Measurements from ENCODE around the gene NDUFA3. TPM values are rescaled to one million over a fixed set of nuclear protein-coding genes. Genes with fewer than 3 reads are reported as not detected.
"Not testable (repeated sequence)": the region's sequence is repeated elsewhere in the genome, so short reads cannot be mapped to it uniquely, and the experiment has no call there.

Gene NDUFA3
- polyA plus RNA-seq, 1 donor from 2014 or later = 21.4 TPM

GRCh38 chr19:54094426-54095000, 8.1 kb upstream of the NDUFA3 start:
- TF ChIP-seq REST (IDR thresholded peaks at IDR 0.05; ENCODE audit: borderline replicate concordance) (no peak), POLR2AphosphoS5 (IDR thresholded peaks at IDR 0.05) (no peak), EZH2 (IDR thresholded peaks at IDR 0.05; ENCODE audit: borderline replicate concordance, insufficient read depth, low read length, poor library complexity, severe bottlenecking) (no peak), RAD21 (conservative IDR thresholded peaks at IDR 0.05) (no peak), TAF1 (IDR thresholded peaks at IDR 0.05; ENCODE audit: low read depth) (no peak), MXI1 (conservative IDR thresholded peaks at IDR 0.05; ENCODE audit: poor library complexity, severe bottlenecking) (no peak), EP300 (conservative IDR thresholded peaks at IDR 0.05; ENCODE audit: poor library complexity, severe bottlenecking) (no peak), CTCF (IDR thresholded peaks at IDR 0.05; ENCODE audit: poor library complexity, severe bottlenecking) (no peak), SMC3 (conservative IDR thresholded peaks at IDR 0.05; ENCODE audit: poor library complexity) (no peak)
- no peaks in the 10 kb centered on the region for H4K20me1 ChIP-seq (ENCODE audit: insufficient read depth)
- no peak overlapping the region for H2AFZ ChIP-seq (ENCODE audit: low read depth, low read length)
- no peak overlapping the region for H3K4me3 ChIP-seq (ENCODE audit: low read length)
- H3K9ac ChIP-seq (ENCODE audit: low read length) = no peak overlapping the region
- H3K27ac ChIP-seq (ENCODE audit: low read length) = no peak overlapping the region
- H3K27me3 ChIP-seq (ENCODE audit: insufficient read depth, low read depth, low read length) = peaks cover 29% of the 10 kb centered on the region
- no peak overlapping the region for H3K4me2 ChIP-seq (ENCODE audit: low read length)
- H3K79me2 ChIP-seq (replicated peaks; ENCODE audit: insufficient read depth, low read length) = no peaks in the 10 kb centered on the region
- H3K9me3 ChIP-seq (ENCODE audit: low read length) = no peaks in the 10 kb centered on the region
- H3K36me3 ChIP-seq (ENCODE audit: insufficient read depth, low read length) = no peaks in the 10 kb centered on the region
- H3K9me2 ChIP-seq (ENCODE audit: insufficient read depth, low read length) = no peaks in the 10 kb centered on the region
- no peaks in the 10 kb centered on the region for H3F3A ChIP-seq (ENCODE audit: insufficient read depth, low read length, poor library complexity, severe bottlenecking)

- H3K9me2 ChIP-seq (ENCODE audit: insufficient read depth, low read length) = no peaks in the 10 kb centered on the region
- H3K4me2 ChIP-seq (ENCODE audit: low read length) = no peak overlapping the region
- H3K9ac ChIP-seq (ENCODE audit: low read length) = peak overlapping the region; percentile 30
- no peaks in the 10 kb centered on the region for H3K79me2 ChIP-seq (replicated peaks; ENCODE audit: insufficient read depth, low read length)
- no peaks in the 10 kb centered on the region for H4K20me1 ChIP-seq (ENCODE audit: insufficient read depth)
- H2AFZ ChIP-seq (ENCODE audit: low read depth, low read length) = no peak overlapping the region
- H3K27me3 ChIP-seq (ENCODE audit: insufficient read depth, low read depth, low read length) = peaks cover 29% of the 10 kb centered on the region
- no peak overlapping the region for H3K27ac ChIP-seq (ENCODE audit: low read length)
- peak overlapping the region; percentile 62 for H3K4me3 ChIP-seq (ENCODE audit: low read length)
- TF ChIP-seq EP300 (conservative IDR thresholded peaks at IDR 0.05; ENCODE audit: poor library complexity, severe bottlenecking) (no peak), SMC3 (conservative IDR thresholded peaks at IDR 0.05; ENCODE audit: poor library complexity) (no peak), MXI1 (conservative IDR thresholded peaks at IDR 0.05; ENCODE audit: poor library complexity, severe bottlenecking) (no peak), REST (IDR thresholded peaks at IDR 0.05; ENCODE audit: borderline replicate concordance) (no peak), TAF1 (IDR thresholded peaks at IDR 0.05; ENCODE audit: low read depth) (no peak), RAD21 (conservative IDR thresholded peaks at IDR 0.05) (no peak)
- H3F3A ChIP-seq (ENCODE audit: insufficient read depth, low read length, poor library complexity, severe bottlenecking) = no peaks in the 10 kb centered on the region
- H3K9me3 ChIP-seq (ENCODE audit: low read length) = no peaks in the 10 kb centered on the region
- H3K36me3 ChIP-seq (ENCODE audit: insufficient read depth, low read length) = no peaks in the 10 kb centered on the region
Observed at GRCh38 chr19:54095136-54095858, 7.4 kb upstream of the NDUFA3 start.

- not testable (repeated sequence) for H3F3A ChIP-seq (ENCODE audit: insufficient read depth, low read length, poor library complexity, severe bottlenecking); H4K20me1 ChIP-seq (ENCODE audit: insufficient read depth); H3K9me2 ChIP-seq (ENCODE audit: insufficient read depth, low read length); H2AFZ ChIP-seq (ENCODE audit: low read depth, low read length); H3K27ac ChIP-seq (ENCODE audit: low read length); H3K9me3 ChIP-seq (ENCODE audit: low read length); H3K4me2 ChIP-seq (ENCODE audit: low read length); H3K79me2 ChIP-seq (replicated peaks; ENCODE audit: insufficient read depth, low read length); H3K36me3 ChIP-seq (ENCODE audit: insufficient read depth, low read length)
- peak overlapping the region; percentile 62 for H3K4me3 ChIP-seq (ENCODE audit: low read length)
- H3K27me3 ChIP-seq (ENCODE audit: insufficient read depth, low read depth, low read length) = peaks cover 29% of the 10 kb centered on the region
- H3K9ac ChIP-seq (ENCODE audit: low read length) = peak overlapping the region; percentile 30
Observed at GRCh38 chr19:54095859-54096616, 6.6 kb upstream of the NDUFA3 start.

All from neural cell (in vitro differentiated cells).